K562 (cell line): ENCODE results near the gene TMEM45A. TPM values are rescaled to one million over a fixed set of nuclear protein-coding genes. Genes with fewer than 3 reads are reported as not detected.

Experiments
- ATAC-seq: fragments of 200-7000 bp; cut with Tn5 transposase; 3 replicates; pipeline ENCODE4 v1.9.1; 2020; ENCODE audit warnings: moderate library complexity
- BruUV-seq: library from RNA; stranded (reverse); fragments of 400-500 nt; replicated peaks from 2 replicates; lab custom pipeline; 2021; lab: Mats Ljungman, UMichigan
- CTCF ChIA-PET: fragments of 300-600 bp; formaldehyde crosslinking; extraction: SDS; loops from one replicate; lab custom pipeline; 2021; ENCODE audit warnings: low intra/inter-chr PET ratio; lab: Yijun Ruan, JAX
- POLR2A ChIA-PET: fragments of 300-600, 350-650 bp; sonication (Branson Sonifier 250); formaldehyde crosslinking; extraction: SDS; loops from one replicate; lab custom pipeline; 2021; ENCODE audit warnings: antibody characterized with exemption, inconsistent platforms; lab: Yijun Ruan, JAX
- DNase-seq, 4 experiments: peaks; one replicate each; pipeline versions ENCODE4 v3.0.0 to v3.0.0-alpha.2; 2011 to 2018; ENCODE audit warnings: low spot score in 3 of 4, mixed read lengths in 3 of 4; ENCODE audit errors: extremely low read depth in 1 of 4
- FAIRE-seq: peaks from 2 replicates; lab custom pipeline; 2011; peaks lifted over from hg19 to GRCh38; lab: Jason Lieb, UNC
- H2AFZ ChIP-seq: 2 replicates; pipeline ENCODE4 v1.6.0; 2011; ENCODE audit warnings: low read depth, low read length, control low read depth, inconsistent platforms
- H3K27ac ChIP-seq: fragments of 200-600 bp; 3 replicates; pipeline ENCODE4 v1.8.0; 2011; ENCODE audit warnings: low read depth, mild to moderate bottlenecking, control low read depth, inconsistent platforms, low read length, moderate library complexity, mixed read lengths; ENCODE audit errors: extremely low read depth
- H3K27me3 ChIP-seq, 2 experiments: fragments of 300-600 bp in 1 of 2; 2 replicates in 1 of 2; 3 replicates in 1 of 2; pipeline versions ENCODE4 v1.6.0 to v1.8.0; 2011; ENCODE audit warnings: inconsistent platforms in 2 of 2, low read length in 2 of 2, mild to moderate bottlenecking in 1 of 2, mixed read lengths in 1 of 2, moderate library complexity in 1 of 2; ENCODE audit not compliant: control insufficient read depth in 2 of 2, insufficient read depth in 2 of 2
- H3K36me3 ChIP-seq: fragments of 300-600 bp; 3 replicates; pipeline ENCODE4 v1.8.0; 2011; ENCODE audit warnings: mild to moderate bottlenecking, low read length, inconsistent platforms; ENCODE audit not compliant: control insufficient read depth, insufficient read depth
- H3K4me1 ChIP-seq, 2 experiments: fragments of 200-600 bp in 1 of 2; replicated peaks in 1 of 2; 2 replicates in 1 of 2; 3 replicates in 1 of 2; pipeline versions ENCODE4 v1.5.1 to v1.8.0; 2011; ENCODE audit warnings: inconsistent platforms in 2 of 2, low read length in 2 of 2, mild to moderate bottlenecking in 1 of 2, mixed read lengths in 1 of 2, moderate library complexity in 1 of 2; ENCODE audit not compliant: control insufficient read depth in 2 of 2, insufficient read depth in 2 of 2
- H3K4me2 ChIP-seq: 2 replicates; pipeline ENCODE4 v1.6.1; 2011; ENCODE audit warnings: low read length, control low read depth, inconsistent platforms, mixed read lengths; ENCODE audit not compliant: insufficient read depth
- H3K4me3 ChIP-seq: fragments of 200-600 bp; sonication (generic), shearing (Covaris generic); 2 replicates; pipeline ENCODE4 v1.5.1; 2016; ENCODE audit warnings: control low read depth, inconsistent platforms
- H3K79me2 ChIP-seq: fragments of 200-600 bp; 3 replicates; pipeline ENCODE4 v1.8.0; 2011; ENCODE audit warnings: low read length, inconsistent platforms; ENCODE audit not compliant: control insufficient read depth, insufficient read depth
- H3K9ac ChIP-seq, 2 experiments: 2 replicates each; pipeline versions ENCODE4 v1.6.0 to v1.6.1; 2011; ENCODE audit warnings: low read depth in 2 of 2, low read length in 2 of 2, control low read depth in 1 of 2, inconsistent platforms in 1 of 2, mild to moderate bottlenecking in 1 of 2, mixed read lengths in 1 of 2; ENCODE audit not compliant: insufficient read depth in 1 of 2
- H3K9me1 ChIP-seq: one replicate; pipeline ENCODE4 v1.6.0; 2011; ENCODE audit warnings: inconsistent platforms, mild to moderate bottlenecking, low read length, moderate library complexity; ENCODE audit not compliant: control insufficient read depth, insufficient read depth
- H3K9me3 ChIP-seq: replicated peaks from 2 replicates; pipeline ENCODE4 v1.5.1; 2011; ENCODE audit warnings: low read depth, low read length, inconsistent platforms; ENCODE audit not compliant: control insufficient read depth, insufficient read depth
- H4K20me1 ChIP-seq: replicated peaks from 2 replicates; pipeline ENCODE4 v1.6.1; 2011; ENCODE audit warnings: low read length, inconsistent platforms, mixed read lengths; ENCODE audit not compliant: control insufficient read depth, insufficient read depth
- BCOR ChIP-seq: fragments of 450-650 bp; IDR thresholded peaks from 2 replicates; pipeline ENCODE4 v1.6.1; 2016
- EWSR1 ChIP-seq: fragments of 450-650 bp; IDR thresholded peaks from 2 replicates; pipeline ENCODE4 v1.6.1; 2018; ENCODE audit warnings: borderline replicate concordance, mild to moderate bottlenecking, low read depth, moderate library complexity; ENCODE audit not compliant: partially characterized antibody
- HDAC1 ChIP-seq, 2 experiments: fragments of 450-650 bp; IDR thresholded peaks; 2 replicates each; pipeline ENCODE4 v1.6.1; 2016 to 2017; ENCODE audit warnings: inconsistent platforms in 1 of 2, mild to moderate bottlenecking in 1 of 2, moderate library complexity in 1 of 2
- HDAC6 ChIP-seq: IDR thresholded peaks from 2 replicates; pipeline ENCODE4 v1.6.1; 2012; ENCODE audit warnings: low read depth, mild to moderate bottlenecking, control low read depth, inconsistent platforms, low read length, moderate library complexity
- HDAC8 ChIP-seq: fragments of 450-650 bp; IDR thresholded peaks from 2 replicates; pipeline ENCODE4 v1.6.1; 2016; ENCODE audit warnings: mild to moderate bottlenecking, missing genetic modification characterization, moderate library complexity, missing compliant biosample characterization
- HIVEP1 ChIP-seq: fragments of 250-450 bp; sonication (Bioruptor Pico); IDR thresholded peaks from 2 replicates; pipeline ENCODE4 v1.4.0; 2020; ENCODE audit warnings: mild to moderate bottlenecking
- MAFK ChIP-seq: IDR thresholded peaks from 2 replicates; pipeline ENCODE4 v1.6.1; 2011; ENCODE audit warnings: low read length, improper control_type of control experiment
- RHOXF2B ChIP-seq: fragments of 250-450 bp; sonication (Bioruptor Pico); conservative IDR thresholded peaks from 2 replicates; pipeline ENCODE4 v1.5.1; 2021
- TEAD4 ChIP-seq, 2 experiments: sonication (generic) in 1 of 2; formaldehyde crosslinking in 1 of 2; IDR thresholded peaks; 2 replicates each; pipeline versions ENCODE4 v1.6.1 to v1.8.0; 2012 to 2022; ENCODE audit warnings: borderline replicate concordance in 1 of 2, inconsistent platforms in 1 of 2, low read length in 1 of 2, mild to moderate bottlenecking in 1 of 2, missing genetic modification reagents in 1 of 2
- ZBTB12 ChIP-seq: fragments of 250-450 bp; sonication (Bioruptor Pico); IDR thresholded peaks from 2 replicates; pipeline ENCODE4 v1.4.0; 2020
- ZNF3 ChIP-seq: fragments of 250-450 bp; sonication (Bioruptor Pico); IDR thresholded peaks from 2 replicates; pipeline ENCODE4 v1.5.0; 2021; ENCODE audit warnings: mild to moderate bottlenecking, moderate library complexity
- ZNF76 ChIP-seq: fragments of 250-450 bp; sonication (Bioruptor Pico); IDR thresholded peaks from 2 replicates; pipeline ENCODE4 v1.4.0; 2020; ENCODE audit warnings: mild to moderate bottlenecking, moderate library complexity, borderline replicate concordance
- WGBS: fragments of 100-300 bp; shearing (Covaris generic); methylation state at CpG from one replicate; pipeline ENCODE4 v1.1.6; 2016; ENCODE audit warnings: low coverage, mixed read lengths; ENCODE audit not compliant: insufficient coverage; ENCODE audit errors: missing lambda C conversion rate; 5-methylcytosine and 5-hydroxymethylcytosine counted together
- in situ Hi-C: fragments of 300-500 bp; cut with MboI; formaldehyde crosslinking; loops from 4 replicates; pipeline ENCODE4 v1.15.0; 2018; ENCODE audit warnings: inconsistent platforms, mixed read lengths
- intact Hi-C: fragments of 100-400 bp; cut with micrococcal nuclease; formaldehyde crosslinking; loops from 2 replicates; pipeline ENCODE4 v1.14.2; 2022
- polyA plus RNA-seq, 8 experiments: library from polyadenylated mRNA; depleted of rRNA in 4 of 8; stranded (reverse) in 5 of 8; unstranded in 3 of 8; fragments of >200 nt; fragmentation: Nextera tagmentation in 2 of 8; fragmentation: Illumina TruSeq in 1 of 8; extraction: Ambion mirVana in 2 of 8; extraction: Trizol in 1 of 8; gene quantifications; 2 replicates each; pipeline versions ENCODE4 v1.2.1 to v1.2.3, GENCODE V29; 2011 to 2014; ENCODE audit warnings: inconsistent platforms in 1 of 8, missing spikeins in 1 of 8
- total RNA-seq, 7 experiments: library from RNA; depleted of rRNA in 6 of 7; stranded (reverse); fragments of >200 nt in 6 of 7; fragmentation: Illumina TruSeq in 2 of 7; extraction: Trizol in 2 of 7; gene quantifications; 2 replicates each; pipeline versions ENCODE4 v1.2.1 to v1.2.3, GENCODE V29; 2011 to 2021; ENCODE audit warnings: low replicate concordance in 1 of 7
- TF ChIP-seq, protein P1 (sequence below): fragments of 450-650 bp; IDR thresholded peaks from 2 replicates; pipeline ENCODE4 v1.7.1; 2018; ENCODE audit warnings: mild to moderate bottlenecking, low read depth; ENCODE audit not compliant: partially characterized antibody
- TF ChIP-seq, protein P2 (sequence below): sonication (generic); formaldehyde crosslinking; IDR thresholded peaks from 2 replicates; pipeline ENCODE4 v1.8.1; 2023; ENCODE audit warnings: missing genetic modification reagents, mild to moderate bottlenecking, borderline replicate concordance

The TMEM45A gene
- total and polyA plus RNA-seq, 9 of the 15 experiments (the other 6 are each of a cell fraction or from before 2014, with no cell fraction given): 0.41 to 4.1 (median 0.95) TPM

DNA sequence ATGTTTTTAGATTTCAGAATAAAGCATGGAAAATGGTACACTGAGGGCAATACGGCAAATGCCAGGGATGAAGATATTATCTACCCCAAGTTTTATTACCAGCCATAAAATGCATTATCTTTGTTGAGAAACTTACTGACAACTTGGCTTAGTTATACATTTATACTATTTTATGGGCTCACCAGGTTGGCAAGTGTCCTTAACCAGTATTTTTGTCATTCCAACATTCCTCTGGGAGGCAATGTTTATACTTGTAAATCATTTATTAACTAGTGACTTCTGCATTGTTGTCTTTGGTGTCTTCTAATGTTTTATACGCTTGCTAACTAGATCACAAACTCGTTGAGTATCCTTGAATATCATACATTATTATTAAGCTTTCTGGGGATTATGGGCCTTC lies 99.0 kb downstream of the TMEM45A start:
- Histone ChIP-seq H3K4me2 (no peak overlapping the region), H3K9ac (no peak overlapping the region), H3K4me1 (no peaks in the 10 kb centered on the region; a peak in 1 of 5 replicates), H4K20me1 (no peaks in the 10 kb centered on the region), H3K4me3 (no peak overlapping the region), H2AFZ (no peak overlapping the region), H3K79me2 (no peaks in the 10 kb centered on the region), H3K27ac (no peak overlapping the region), H3K9me3 (no peaks in the 10 kb centered on the region), H3K36me3 (no peaks in the 10 kb centered on the region), H3K27me3 (no peaks in the 10 kb centered on the region), H3K9me1 (no peaks in the 10 kb centered on the region)
- DNase-seq (no peak), ATAC-seq (no peak), FAIRE-seq (no peak)
- BruUV-seq: no TSS peak
- POLR2A ChIA-PET: no interaction called here
- CTCF ChIA-PET: interaction anchor here (1.7 kb wide), 1 partner anchor 275 kb away, joined by 12 read pairs; no protein-coding TSS in a partner anchor
- in situ Hi-C loops: loop anchor here (5.0 to 10.0 kb wide), 2 partner anchors 129 to 277 kb away; no protein-coding TSS in a partner anchor
- intact Hi-C loops: no loop called here
- WGBS: 43% methylated on average over 3 of the region's 3 CpGs
- TF ChIP-seq EWSR1 (no peak), RHOXF2B (CRISPR knock-in tag) (no peak), ZNF3 (CRISPR knock-in tag) (no peak), ZBTB12 (CRISPR knock-in tag) (no peak), HDAC6 (no peak), TEAD4 (IDR thresholded peaks at IDR 0.05; ENCODE audit: low read length) (no peak), TEAD4 (CRISPR knock-in tag; IDR thresholded peaks at IDR 0.05; ENCODE audit: borderline replicate concordance) (no peak), MAFK (no peak), ZNF76 (CRISPR knock-in tag) (no peak), HIVEP1 (CRISPR knock-in tag) (no peak), BCOR (no peak), HDAC8 (tag) (no peak), HDAC1 (IDR thresholded peaks at IDR 0.05) (no peak)
- TF ChIP-seq, protein P1, sequence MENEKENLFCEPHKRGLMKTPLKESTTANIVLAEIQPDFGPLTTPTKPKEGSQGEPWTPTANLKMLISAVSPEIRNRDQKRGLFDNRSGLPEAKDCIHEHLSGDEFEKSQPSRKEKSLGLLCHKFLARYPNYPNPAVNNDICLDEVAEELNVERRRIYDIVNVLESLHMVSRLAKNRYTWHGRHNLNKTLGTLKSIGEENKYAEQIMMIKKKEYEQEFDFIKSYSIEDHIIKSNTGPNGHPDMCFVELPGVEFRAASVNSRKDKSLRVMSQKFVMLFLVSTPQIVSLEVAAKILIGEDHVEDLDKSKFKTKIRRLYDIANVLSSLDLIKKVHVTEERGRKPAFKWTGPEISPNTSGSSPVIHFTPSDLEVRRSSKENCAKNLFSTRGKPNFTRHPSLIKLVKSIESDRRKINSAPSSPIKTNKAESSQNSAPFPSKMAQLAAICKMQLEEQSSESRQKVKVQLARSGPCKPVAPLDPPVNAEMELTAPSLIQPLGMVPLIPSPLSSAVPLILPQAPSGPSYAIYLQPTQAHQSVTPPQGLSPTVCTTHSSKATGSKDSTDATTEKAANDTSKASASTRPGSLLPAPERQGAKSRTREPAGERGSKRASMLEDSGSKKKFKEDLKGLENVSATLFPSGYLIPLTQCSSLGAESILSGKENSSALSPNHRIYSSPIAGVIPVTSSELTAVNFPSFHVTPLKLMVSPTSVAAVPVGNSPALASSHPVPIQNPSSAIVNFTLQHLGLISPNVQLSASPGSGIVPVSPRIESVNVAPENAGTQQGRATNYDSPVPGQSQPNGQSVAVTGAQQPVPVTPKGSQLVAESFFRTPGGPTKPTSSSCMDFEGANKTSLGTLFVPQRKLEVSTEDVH: no peak
- TF ChIP-seq, protein P2, sequence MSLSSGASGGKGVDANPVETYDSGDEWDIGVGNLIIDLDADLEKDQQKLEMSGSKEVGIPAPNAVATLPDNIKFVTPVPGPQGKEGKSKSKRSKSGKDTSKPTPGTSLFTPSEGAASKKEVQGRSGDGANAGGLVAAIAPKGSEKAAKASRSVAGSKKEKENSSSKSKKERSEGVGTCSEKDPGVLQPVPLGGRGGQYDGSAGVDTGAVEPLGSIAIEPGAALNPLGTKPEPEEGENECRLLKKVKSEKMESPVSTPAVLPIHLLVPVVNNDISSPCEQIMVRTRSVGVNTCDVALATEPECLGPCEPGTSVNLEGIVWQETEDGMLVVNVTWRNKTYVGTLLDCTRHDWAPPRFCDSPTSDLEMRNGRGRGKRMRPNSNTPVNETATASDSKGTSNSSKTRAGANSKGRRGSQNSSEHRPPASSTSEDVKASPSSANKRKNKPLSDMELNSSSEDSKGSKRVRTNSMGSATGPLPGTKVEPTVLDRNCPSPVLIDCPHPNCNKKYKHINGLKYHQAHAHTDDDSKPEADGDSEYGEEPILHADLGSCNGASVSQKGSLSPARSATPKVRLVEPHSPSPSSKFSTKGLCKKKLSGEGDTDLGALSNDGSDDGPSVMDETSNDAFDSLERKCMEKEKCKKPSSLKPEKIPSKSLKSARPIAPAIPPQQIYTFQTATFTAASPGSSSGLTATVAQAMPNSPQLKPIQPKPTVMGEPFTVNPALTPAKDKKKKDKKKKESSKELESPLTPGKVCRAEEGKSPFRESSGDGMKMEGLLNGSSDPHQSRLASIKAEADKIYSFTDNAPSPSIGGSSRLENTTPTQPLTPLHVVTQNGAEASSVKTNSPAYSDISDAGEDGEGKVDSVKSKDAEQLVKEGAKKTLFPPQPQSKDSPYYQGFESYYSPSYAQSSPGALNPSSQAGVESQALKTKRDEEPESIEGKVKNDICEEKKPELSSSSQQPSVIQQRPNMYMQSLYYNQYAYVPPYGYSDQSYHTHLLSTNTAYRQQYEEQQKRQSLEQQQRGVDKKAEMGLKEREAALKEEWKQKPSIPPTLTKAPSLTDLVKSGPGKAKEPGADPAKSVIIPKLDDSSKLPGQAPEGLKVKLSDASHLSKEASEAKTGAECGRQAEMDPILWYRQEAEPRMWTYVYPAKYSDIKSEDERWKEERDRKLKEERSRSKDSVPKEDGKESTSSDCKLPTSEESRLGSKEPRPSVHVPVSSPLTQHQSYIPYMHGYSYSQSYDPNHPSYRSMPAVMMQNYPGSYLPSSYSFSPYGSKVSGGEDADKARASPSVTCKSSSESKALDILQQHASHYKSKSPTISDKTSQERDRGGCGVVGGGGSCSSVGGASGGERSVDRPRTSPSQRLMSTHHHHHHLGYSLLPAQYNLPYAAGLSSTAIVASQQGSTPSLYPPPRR (CRISPR knock-in tag): no peak
